GM10266 (cell line): ENCODE data around the gene CYP3A7.
"Not testable (repeated sequence)": the region's sequence is repeated elsewhere in the genome, so short reads cannot be mapped to it uniquely, and the experiment has no call there.

Experiments
- DNase-seq: peaks from one replicate; pipeline ENCODE4 v3.0.0; 2012; ENCODE audit errors: extremely low spot score
- TF ChIP-seq, protein P1 (sequence below): IDR thresholded peaks from 2 replicates; pipeline ENCODE4 v1.5.1; 2012; ENCODE audit warnings: mild to moderate bottlenecking, low read depth; ENCODE audit not compliant: control insufficient read depth, insufficient read depth; ENCODE audit errors: missing control alignments

CYP3A7 gene

DNA sequence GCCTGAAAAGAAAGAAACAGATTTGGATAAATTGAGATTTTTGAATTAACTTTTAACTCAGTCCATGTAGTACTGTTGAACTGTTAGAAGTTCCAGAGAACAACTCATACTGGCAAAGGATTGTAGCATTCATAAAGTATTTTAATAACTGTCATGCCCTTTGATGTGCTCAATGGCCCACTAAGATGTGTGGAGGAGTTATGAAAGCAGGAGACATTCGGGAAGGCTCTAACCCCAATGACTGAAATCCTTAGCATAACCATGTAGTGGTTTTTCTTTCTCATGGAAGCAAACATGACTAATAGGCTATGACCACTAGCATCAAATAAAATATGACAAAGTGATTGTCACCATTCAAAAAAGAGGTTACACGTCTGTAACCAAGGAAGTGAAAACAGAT lies 25.7 kb downstream of the CYP3A7 start:
- TF ChIP-seq, protein P1, sequence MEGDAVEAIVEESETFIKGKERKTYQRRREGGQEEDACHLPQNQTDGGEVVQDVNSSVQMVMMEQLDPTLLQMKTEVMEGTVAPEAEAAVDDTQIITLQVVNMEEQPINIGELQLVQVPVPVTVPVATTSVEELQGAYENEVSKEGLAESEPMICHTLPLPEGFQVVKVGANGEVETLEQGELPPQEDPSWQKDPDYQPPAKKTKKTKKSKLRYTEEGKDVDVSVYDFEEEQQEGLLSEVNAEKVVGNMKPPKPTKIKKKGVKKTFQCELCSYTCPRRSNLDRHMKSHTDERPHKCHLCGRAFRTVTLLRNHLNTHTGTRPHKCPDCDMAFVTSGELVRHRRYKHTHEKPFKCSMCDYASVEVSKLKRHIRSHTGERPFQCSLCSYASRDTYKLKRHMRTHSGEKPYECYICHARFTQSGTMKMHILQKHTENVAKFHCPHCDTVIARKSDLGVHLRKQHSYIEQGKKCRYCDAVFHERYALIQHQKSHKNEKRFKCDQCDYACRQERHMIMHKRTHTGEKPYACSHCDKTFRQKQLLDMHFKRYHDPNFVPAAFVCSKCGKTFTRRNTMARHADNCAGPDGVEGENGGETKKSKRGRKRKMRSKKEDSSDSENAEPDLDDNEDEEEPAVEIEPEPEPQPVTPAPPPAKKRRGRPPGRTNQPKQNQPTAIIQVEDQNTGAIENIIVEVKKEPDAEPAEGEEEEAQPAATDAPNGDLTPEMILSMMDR: no peak
- no peak for DNase-seq

DNA sequence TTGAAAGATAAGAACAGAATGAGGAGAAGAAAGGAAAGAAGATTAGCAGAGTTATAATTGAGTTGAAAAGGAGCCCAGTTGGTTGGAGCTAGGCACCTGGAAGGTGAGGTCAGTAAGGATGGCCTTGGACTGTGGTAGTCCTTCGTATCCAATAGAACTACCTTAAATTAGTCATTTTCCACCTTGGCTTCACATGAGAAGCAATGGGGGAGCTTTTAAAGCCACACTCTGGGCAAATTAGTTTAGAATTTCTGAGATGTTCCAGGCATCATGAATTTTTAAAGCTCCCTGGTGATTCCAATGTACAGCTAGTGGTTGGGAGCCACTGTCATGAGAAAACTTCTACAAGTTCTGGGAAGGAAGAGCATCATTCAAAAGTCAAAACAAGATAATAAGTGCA lies 27.9 kb downstream of the CYP3A7 start:
- TF ChIP-seq, protein P1: no peak
- no peak for DNase-seq

DNA sequence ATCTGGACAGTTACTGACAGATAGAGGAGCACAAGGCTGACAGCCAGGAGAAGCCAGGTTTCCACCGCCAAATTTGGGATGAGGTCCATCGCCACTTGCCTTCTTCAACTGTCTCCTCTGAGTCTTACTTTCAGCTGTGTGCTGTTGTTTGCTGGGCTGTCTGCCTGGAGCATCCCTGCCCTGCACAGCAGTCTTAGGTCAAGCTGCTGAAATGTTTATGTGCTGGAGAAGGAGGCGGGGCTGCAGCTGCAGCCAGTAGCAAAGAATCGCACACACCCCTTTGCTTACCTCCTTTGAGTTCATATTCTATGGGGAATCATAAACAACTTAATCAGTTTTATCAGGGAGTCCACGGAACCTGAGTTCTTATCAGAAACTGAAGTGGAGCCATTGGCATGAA lies 35.0 kb downstream of the CYP3A7 start:
- DNase-seq: no peak
- TF ChIP-seq, protein P1: no peak

DNA sequence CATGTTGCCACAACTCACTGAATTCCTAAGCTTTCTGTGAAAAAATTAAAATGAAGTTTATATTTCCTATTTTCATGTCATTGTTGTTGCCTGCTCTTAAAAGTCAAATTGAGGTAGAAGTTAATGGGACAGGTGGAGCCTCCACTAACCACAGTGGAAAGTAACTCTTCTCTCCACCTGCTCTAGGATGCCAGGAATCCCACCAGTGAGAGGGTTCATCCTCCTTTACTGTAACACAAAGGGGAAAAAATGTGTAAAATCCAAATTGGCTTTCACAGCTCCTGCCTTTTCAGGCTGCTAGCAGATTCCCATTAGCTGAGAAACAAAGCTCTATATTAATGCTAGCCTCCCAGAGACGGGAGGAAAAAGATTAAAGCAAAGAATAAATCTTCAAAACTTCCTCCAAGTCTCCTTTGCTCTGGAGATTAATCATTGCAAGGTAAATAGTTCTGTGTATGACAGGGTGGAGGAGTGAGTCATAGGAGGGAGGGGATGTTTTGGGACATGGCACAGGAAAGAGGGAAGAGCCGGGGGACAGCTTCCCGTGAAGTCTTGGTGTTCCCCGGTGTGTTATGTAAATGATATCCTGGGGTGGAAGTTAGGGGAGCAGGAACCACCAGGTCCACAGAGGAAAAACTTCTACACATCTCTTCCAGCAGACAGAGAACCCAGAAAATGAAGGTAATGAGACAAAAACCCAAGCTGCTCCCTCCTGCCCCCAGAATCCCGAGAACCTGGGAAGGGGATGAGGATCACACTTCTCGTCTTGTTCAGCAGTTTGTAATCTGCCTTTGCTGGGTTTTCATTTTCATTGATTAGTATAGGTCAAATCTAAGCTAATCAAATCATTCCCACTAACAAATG lies 35.9 kb downstream of the CYP3A7 start:
- DNase-seq: not testable (repeated sequence)

DNA sequence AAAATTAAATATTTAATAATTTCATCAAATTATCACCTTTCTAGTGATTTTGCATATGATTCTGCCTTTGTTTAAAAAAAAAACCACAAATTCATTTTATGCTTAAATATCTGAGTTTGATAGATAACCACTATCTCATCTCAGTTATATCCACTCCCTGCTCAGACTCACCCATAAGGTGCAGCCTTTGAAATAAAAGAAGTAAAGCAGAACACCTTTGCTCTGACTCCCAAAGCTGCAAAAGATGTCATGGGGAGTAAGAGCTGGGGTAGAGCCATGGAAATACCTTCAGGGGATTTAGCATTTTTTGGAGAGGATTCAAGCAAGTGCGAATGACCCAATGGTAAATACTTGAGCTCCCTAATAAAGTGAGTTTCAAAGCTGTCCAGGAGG lies 40.1 kb downstream of the CYP3A7 start:
- TF ChIP-seq, protein P1: no peak
- no peak for DNase-seq

DNA sequence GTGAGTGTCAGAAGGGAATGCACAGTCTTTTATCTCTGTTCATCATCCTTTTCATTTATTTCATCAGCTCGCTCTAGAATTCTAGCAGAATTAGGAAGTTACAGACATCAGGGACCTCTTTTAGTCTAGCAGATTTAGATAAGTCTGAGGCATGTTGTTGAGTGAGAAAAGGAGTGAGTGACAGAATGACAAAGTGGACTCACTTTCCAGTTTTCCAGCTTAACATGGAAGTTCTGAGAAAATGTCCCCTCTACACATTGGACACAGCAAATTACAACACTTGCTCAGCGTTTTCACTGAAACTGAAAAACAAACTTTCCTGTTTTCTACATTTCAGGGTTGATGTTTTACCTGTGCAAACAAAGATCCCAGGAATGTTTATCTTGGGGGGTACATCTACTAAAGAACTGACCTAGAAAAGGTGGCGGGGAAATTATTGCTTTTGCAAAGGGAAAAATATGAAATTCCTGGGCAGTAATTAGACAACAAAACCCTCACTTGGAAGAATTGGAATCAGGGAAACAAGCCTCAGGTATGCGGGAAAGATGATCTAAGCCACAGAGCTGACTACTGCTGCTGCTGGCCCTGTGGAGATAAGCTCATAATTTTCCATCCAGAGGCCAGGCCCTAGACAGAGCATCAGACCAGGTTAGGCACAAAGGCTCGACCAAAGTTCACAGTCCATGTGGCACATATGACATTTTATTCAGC lies 40.6 kb downstream of the CYP3A7 start:
- TF ChIP-seq, protein P1: no peak
- no peak for DNase-seq

DNA sequence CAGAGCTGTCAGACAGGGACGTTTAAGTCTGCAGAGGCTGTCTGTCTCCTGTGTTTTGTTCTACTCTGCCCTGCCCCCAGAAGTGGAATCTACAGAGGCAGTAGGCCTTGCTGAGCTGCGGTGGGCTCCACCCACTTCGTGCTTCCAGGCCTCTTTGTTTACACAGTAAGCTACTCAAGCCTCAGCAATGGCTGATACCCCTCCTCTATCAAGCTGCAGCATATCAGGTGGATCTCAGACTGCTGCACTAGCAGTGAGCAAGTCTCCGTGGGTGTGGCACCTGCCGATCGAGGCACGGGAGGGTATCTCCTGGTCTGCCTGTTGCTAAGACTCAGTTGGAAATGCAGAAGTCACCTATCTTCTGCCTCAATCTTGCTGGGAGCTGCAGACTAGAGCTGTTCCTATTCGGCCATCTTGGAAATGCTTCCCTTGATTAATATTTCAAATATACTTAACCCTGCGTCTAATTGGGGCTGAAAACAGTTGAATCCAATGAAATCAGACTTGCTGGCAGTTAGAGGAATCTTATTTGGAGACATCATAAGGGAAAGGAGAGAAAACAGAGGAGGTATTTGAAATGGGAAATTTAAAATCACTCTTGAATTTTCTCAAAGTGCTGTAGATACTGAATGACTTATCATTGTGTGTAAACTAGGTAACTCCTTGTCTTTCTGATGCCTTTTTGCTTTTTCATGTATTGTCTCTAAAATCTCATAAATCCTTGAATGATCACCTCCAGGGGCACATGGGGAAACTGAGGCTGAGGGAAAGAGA lies 41.4 kb downstream of the CYP3A7 start:
- TF ChIP-seq, protein P1: no peak
- DNase-seq: no peak
